RWPE1 (cell line): ENCODE measurements around the gene ZNF423.

Experiments
- CTCF ChIA-PET: fragments of 350-600 bp; sonication (Branson Sonifier 250); formaldehyde crosslinking; extraction: SDS; loops from one replicate; lab custom pipeline; 2021; lab: Yijun Ruan, JAX
- POLR2A ChIA-PET: fragments of 400-600 bp; formaldehyde crosslinking; extraction: SDS; loops from one replicate; lab custom pipeline; 2020; ENCODE audit warnings: antibody characterized with exemption; ENCODE audit not compliant: low non-redundant PET; lab: Yijun Ruan, JAX
- DNase-seq: peaks from one replicate; pipeline ENCODE4 v3.0.0; 2012; ENCODE audit warnings: low spot score
- H3K27ac ChIP-seq: fragments of 450-650 bp; 2 replicates; pipeline ENCODE4 v1.5.1; 2017
- TF ChIP-seq, protein P1 (sequence below): fragments of 450-650 bp; conservative IDR thresholded peaks from 2 replicates; pipeline ENCODE4 v1.5.1; 2017; ENCODE audit warnings: low read depth, mild to moderate bottlenecking

Gene ZNF423

GRCh38 chr16:49738832-49739231 lies 117.1 kb downstream of the ZNF423 start:
- TF ChIP-seq, protein P1, sequence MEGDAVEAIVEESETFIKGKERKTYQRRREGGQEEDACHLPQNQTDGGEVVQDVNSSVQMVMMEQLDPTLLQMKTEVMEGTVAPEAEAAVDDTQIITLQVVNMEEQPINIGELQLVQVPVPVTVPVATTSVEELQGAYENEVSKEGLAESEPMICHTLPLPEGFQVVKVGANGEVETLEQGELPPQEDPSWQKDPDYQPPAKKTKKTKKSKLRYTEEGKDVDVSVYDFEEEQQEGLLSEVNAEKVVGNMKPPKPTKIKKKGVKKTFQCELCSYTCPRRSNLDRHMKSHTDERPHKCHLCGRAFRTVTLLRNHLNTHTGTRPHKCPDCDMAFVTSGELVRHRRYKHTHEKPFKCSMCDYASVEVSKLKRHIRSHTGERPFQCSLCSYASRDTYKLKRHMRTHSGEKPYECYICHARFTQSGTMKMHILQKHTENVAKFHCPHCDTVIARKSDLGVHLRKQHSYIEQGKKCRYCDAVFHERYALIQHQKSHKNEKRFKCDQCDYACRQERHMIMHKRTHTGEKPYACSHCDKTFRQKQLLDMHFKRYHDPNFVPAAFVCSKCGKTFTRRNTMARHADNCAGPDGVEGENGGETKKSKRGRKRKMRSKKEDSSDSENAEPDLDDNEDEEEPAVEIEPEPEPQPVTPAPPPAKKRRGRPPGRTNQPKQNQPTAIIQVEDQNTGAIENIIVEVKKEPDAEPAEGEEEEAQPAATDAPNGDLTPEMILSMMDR = no peak
- ChIA-PET CTCF (no interaction called here), POLR2A (no interaction called here)
- DNase-seq = no peak
- no peak overlapping the region for H3K27ac ChIP-seq

GRCh38 chr16:49738001-49738400 lies 117.9 kb downstream of the ZNF423 start:
- no peak for DNase-seq
- ChIA-PET CTCF (no interaction called here), POLR2A (interaction anchor here (0.6 kb wide), 1 partner anchor 718 kb away, joined by 6 read pairs; no protein-coding TSS in a partner anchor)
- TF ChIP-seq, protein P1 = no peak
- H3K27ac ChIP-seq = no peak overlapping the region

DNA sequence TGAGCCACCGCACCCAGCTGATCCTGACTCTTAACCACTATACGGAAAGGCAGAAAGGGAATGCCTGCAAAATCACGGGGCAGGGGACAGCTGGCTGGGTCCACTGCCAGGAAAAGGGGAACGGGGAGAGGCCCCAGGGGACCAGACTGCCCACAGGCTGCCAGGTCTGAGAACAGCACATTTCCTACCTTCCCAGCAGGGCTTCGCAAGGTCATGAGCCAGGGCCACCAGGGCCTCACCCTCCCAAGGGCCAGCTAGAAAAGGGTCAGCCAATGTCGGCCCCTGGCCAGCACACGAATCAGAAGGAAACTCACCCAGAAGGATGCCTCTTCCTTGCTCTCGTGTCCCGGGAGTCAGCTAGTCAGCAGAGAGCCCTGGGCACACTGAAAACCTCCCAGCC lies 118.4 kb downstream of the ZNF423 start:
- DNase-seq = no peak
- POLR2A ChIA-PET = interaction anchor here (0.6 kb wide), 1 partner anchor 718 kb away, joined by 6 read pairs; no protein-coding TSS in a partner anchor
- H3K27ac ChIP-seq = no peak overlapping the region
- TF ChIP-seq, protein P1 = no peak
- CTCF ChIA-PET = no interaction called here

DNA sequence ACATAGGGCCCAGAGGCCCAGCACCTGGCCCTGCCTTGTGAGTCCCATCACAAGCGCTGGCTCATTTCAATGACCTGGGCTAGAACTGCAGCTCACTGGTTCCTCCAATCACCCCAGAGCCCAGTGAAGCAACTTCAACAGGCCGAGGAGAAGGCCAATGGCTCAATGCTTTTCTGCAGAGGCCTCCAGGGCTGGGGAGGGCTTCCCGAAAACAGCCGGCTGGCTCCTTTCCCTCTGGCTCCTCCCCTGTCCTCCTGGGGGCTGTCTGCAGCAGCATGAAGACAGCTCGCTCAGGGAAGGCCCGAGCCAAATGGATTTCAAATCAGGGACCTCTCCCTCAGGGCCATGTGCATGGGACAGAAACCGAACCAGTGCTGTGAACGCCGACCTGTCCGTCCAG lies 121.6 kb downstream of the ZNF423 start:
- no peak for DNase-seq
- H3K27ac ChIP-seq = no peak overlapping the region
- TF ChIP-seq, protein P1 = no peak
- ChIA-PET POLR2A (no interaction called here), CTCF (no interaction called here)

GRCh38 chr16:49733313-49734009 lies 122.5 kb downstream of the ZNF423 start:
- CTCF ChIA-PET = interaction anchor here (1.2 kb wide), 1 partner anchor 124 kb away, joined by 3 read pairs; no protein-coding TSS in a partner anchor
- POLR2A ChIA-PET = no interaction called here
- no peak for DNase-seq
- TF ChIP-seq, protein P1 = no peak
- H3K27ac ChIP-seq = no peak overlapping the region

- CTCF ChIA-PET = no interaction called here
- TF ChIP-seq, protein P1 = no peak
- POLR2A ChIA-PET = no interaction called here
- no peak for DNase-seq
- H3K27ac ChIP-seq = no peak overlapping the region
Observed at GRCh38 chr16:49731911-49732310, 124.0 kb downstream of the ZNF423 start.
